ENCODE data around the gene IMMP2L. TPM values are rescaled to one million over a fixed set of nuclear protein-coding genes. Genes with fewer than 3 reads are reported as not detected.
A peak's percentile ranks its signal among the peaks of the same experiment; 100 is the strongest.
"Not testable (repeated sequence)": the region's sequence is repeated elsewhere in the genome, so short reads cannot be mapped to it uniquely, and the experiment has no call there.

IMMP2L gene
- total RNA-seq, 6 experiments from 2014 or later: 14.2 to 25.3 (median 19.7) TPM

DNA sequence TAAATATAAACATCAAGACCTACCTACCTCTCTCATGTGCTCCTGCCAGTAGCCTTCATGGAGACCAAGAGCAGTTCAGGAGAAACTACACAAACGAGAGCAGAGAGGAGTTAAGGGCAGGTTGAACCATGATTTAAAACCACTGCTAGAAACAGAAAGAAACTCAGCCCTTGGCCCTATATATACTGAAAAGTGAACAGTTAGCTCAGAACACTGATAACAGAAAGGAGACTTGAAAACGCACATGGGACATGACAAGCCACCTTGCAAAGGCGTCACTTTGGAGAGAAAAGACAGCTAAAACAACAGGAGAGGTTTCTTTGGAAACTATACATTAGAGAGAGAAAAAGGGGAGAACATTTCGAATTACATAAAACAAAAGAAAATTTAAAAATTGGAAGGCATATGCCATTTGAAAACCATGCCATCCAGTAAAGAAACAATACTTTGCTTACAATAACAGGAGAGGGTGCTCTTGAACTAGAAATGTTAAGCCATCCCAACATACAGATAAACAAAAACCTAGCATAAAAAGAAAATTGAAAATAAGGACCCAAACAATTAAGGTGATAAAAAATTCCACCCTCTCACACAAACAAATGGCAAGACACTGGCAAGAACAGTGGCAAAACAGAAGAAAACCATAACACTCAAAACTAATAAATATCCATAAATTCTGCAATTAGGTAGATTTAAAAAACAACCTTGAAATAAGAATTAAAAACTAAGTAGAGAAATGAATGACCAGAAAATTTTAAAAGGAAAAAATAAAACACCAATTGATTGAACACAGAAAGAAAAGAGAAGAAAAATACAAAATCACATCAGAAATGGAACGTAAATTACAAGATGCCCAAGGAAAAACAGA is 232.7 kb downstream of the IMMP2L start:
- ATAC-seq: no peak
- Histone ChIP-seq H3K9me3 (no peaks in the 10 kb centered on the region), H3K27me3 (no peaks in the 10 kb centered on the region), H3K4me3 (no peak overlapping the region), H3K27ac (no peak overlapping the region), H3K4me1 (no peaks in the 10 kb centered on the region), H3K36me3 (no peaks in the 10 kb centered on the region)
- DNase-seq: no peak
- TF ChIP-seq, protein P1, sequence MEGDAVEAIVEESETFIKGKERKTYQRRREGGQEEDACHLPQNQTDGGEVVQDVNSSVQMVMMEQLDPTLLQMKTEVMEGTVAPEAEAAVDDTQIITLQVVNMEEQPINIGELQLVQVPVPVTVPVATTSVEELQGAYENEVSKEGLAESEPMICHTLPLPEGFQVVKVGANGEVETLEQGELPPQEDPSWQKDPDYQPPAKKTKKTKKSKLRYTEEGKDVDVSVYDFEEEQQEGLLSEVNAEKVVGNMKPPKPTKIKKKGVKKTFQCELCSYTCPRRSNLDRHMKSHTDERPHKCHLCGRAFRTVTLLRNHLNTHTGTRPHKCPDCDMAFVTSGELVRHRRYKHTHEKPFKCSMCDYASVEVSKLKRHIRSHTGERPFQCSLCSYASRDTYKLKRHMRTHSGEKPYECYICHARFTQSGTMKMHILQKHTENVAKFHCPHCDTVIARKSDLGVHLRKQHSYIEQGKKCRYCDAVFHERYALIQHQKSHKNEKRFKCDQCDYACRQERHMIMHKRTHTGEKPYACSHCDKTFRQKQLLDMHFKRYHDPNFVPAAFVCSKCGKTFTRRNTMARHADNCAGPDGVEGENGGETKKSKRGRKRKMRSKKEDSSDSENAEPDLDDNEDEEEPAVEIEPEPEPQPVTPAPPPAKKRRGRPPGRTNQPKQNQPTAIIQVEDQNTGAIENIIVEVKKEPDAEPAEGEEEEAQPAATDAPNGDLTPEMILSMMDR (IDR thresholded peaks at IDR 0.05): peak in 3 of 4 donors; percentile 12 to 21 (median 14)
- TF ChIP-seq POLR2A (IDR thresholded peaks at IDR 0.05): no peak
- intact Hi-C loops (cut with DNase I): no loop called here
- 83% methylated on average over 5 of the region's 5 CpGs for WGBS (ENCODE audit: insufficient coverage, low coverage, low lambda C conversion rate, missing lambda C conversion rate)

DNA sequence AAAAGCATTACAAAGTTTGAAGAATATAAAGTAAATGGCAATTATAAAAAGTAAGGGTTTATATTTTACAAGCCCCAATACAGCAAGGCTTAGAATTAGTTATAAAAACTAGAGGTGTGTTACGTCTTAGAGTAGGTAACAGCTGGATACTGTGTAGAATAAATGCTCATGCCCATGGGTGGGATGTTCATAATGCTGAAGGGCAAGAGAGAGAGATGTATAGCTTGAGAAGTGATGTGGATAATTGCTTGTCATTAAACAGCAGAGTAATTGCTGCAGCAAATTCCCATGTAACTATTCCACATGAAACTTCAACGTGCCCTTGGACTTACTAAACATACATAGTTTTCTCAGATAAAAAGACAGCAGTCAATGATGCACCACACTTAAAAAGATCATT is 233.8 kb downstream of the IMMP2L start:
- no peak overlapping the region for H3K4me3 ChIP-seq
- H3K4me1 ChIP-seq: no peaks in the 10 kb centered on the region
- H3K27ac ChIP-seq: no peak overlapping the region
- intact Hi-C loops (cut with DNase I): no loop called here
- WGBS (ENCODE audit: insufficient coverage, low coverage, low lambda C conversion rate, missing lambda C conversion rate): 82% methylated on average over 2 of the region's 2 CpGs
- TF ChIP-seq POLR2A (IDR thresholded peaks at IDR 0.05): no peak
- TF ChIP-seq, protein P1 (IDR thresholded peaks at IDR 0.05): no peak
- no peak for ATAC-seq
- H3K9me3 ChIP-seq: no peaks in the 10 kb centered on the region
- no peak for DNase-seq
- no peaks in the 10 kb centered on the region for H3K27me3 ChIP-seq
- no peaks in the 10 kb centered on the region for H3K36me3 ChIP-seq

DNA sequence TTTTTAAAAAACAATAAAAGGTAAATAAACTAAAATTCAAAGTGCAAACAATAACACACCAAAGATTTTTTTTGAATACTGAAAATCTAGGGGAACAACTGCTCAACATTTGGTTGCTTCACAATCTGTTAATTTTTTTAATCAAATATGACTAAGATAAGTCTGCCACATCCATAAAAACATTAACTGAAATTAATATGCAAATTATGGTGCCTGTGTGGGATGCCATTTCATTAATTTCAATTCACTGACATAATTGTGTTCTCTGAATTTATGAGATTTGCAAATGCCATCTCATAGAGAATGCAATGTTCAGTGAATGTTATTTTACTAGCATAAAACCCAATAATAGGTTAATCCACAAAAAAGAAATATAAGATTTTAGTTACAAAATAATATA is 237.5 kb downstream of the IMMP2L start:
- DNase-seq: no peak

DNA sequence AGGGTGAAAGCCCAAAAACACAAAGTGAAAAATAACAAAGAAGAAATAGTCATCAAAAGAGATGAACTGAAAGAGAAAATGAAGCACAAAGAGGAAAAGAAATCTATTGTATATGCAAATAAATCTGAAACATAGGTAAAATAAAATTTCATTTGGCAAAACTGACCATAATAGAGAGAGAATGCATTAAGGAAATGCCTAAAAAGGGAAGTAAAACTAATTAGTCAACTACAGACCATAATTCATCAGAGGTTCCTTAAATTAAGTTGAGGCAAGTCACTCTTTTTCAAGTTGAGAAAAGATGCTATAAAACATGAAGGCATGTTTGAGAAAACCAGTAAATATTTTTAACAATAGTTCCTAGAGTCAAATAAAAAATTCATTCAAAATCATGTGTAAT is 238.1 kb downstream of the IMMP2L start:
- no peak for ATAC-seq
- Histone ChIP-seq H3K27me3 (no peaks in the 10 kb centered on the region), H3K4me3 (no peak overlapping the region), H3K9me3 (no peaks in the 10 kb centered on the region), H3K27ac (no peak overlapping the region), H3K36me3 (no peaks in the 10 kb centered on the region), H3K4me1 (no peaks in the 10 kb centered on the region)
- intact Hi-C loops (cut with DNase I): no loop called here
- no peak for DNase-seq
- TF ChIP-seq, protein P1 (IDR thresholded peaks at IDR 0.05): no peak
- no peak for TF ChIP-seq POLR2A (IDR thresholded peaks at IDR 0.05)

More for the DNA sequence above, 237.5 kb downstream of the IMMP2L start:
- Histone ChIP-seq H3K4me1 (no peaks in the 10 kb centered on the region), H3K9me3 (no peaks in the 10 kb centered on the region), H3K4me3 (no peak overlapping the region), H3K36me3 (no peaks in the 10 kb centered on the region), H3K27me3 (no peaks in the 10 kb centered on the region), H3K27ac (no peak overlapping the region)
- intact Hi-C loops (cut with DNase I): no loop called here
- TF ChIP-seq, protein P1 (IDR thresholded peaks at IDR 0.05): no peak
- no peak for TF ChIP-seq POLR2A (IDR thresholded peaks at IDR 0.05)
- ATAC-seq: no peak

DNA sequence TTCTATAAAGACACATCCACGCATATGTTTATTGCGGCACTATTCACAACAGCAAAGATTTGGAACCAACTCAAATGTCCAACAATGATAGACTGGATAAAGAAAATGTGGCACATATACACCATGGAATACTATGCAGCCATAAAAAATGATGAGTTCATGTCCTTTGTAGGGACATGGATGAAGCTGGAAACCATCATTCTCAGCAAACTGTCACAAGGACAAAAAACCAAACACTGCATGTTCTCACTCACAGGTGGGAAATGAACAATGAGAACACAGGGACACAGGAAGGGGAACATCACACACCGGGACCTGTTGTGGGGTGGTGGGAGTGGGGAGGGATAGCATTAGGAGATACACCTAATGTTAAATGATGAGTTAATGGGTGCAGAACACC is 238.6 kb downstream of the IMMP2L start:
- intact Hi-C loops (cut with DNase I); H3K9me3 ChIP-seq; DNase-seq; H3K4me1 ChIP-seq; H3K27me3 ChIP-seq; H3K27ac ChIP-seq; H3K4me3 ChIP-seq; ATAC-seq; H3K36me3 ChIP-seq: not testable (repeated sequence)
- WGBS (ENCODE audit: insufficient coverage, low coverage, low lambda C conversion rate, missing lambda C conversion rate): 91% methylated on average over 3 of the region's 3 CpGs

All from right lobe of liver (tissue), 6 donors.